Left ventricle myocardium inferior (tissue), 1 donor: ENCODE measurements around the gene FAM171A1. TPM values are rescaled to one million over a fixed set of nuclear protein-coding genes. Genes with fewer than 3 reads are reported as not detected.

ENCODE experiments used
- DNase-seq: peaks from one replicate; pipeline ENCODE4 v3.0.0-alpha.2; 2020
- H3K27ac ChIP-seq: fragments of 200-600 bp; replicated peaks from 2 replicates; pipeline ENCODE4 v1.8.0; 2021
- H3K27me3 ChIP-seq: fragments of 200-600 bp; 2 replicates; pipeline ENCODE4 v1.8.0; 2021; ENCODE audit warnings: low read depth
- H3K36me3 ChIP-seq: fragments of 200-600 bp; 2 replicates; pipeline ENCODE4 v1.8.0; 2021
- H3K4me1 ChIP-seq: fragments of 200-600 bp; 2 replicates; pipeline ENCODE4 v1.8.0; 2021
- H3K4me3 ChIP-seq: fragments of 200-600 bp; 2 replicates; pipeline ENCODE4 v1.8.0; 2021; ENCODE audit warnings: mild to moderate bottlenecking, moderate library complexity
- H3K9me3 ChIP-seq: fragments of 200-600 bp; replicated peaks from 2 replicates; pipeline ENCODE4 v1.8.0; 2021
- intact Hi-C: fragments of 100-400 bp; cut with micrococcal nuclease; formaldehyde crosslinking; loops from one replicate; pipeline ENCODE4 v1.11.0; 2022
- total RNA-seq: library from RNA; stranded (reverse); fragmentation: NEBNext Ultra II Directional; extraction: Animal tissue kit (Norgen Biotek cat#: 25700); gene quantifications from one replicate; pipeline ENCODE4 v1.2.1, GENCODE V29; 2021
- TF ChIP-seq, protein P1 (sequence below): fragments of 200-600 bp; IDR thresholded peaks from 2 replicates; pipeline ENCODE4 v1.8.0; 2021; ENCODE audit warnings: antibody characterized with exemption, mild to moderate bottlenecking, borderline replicate concordance
- donor health status: DM: no; HTN: yes; CAD: no; lungs with severe emphysema.

FAM171A1 gene
- total RNA-seq, 1 donor from 2014 or later = 8.3 TPM

- DNase-seq = no peak
- Histone ChIP-seq H3K9me3 (no peaks in the 10 kb centered on the region), H3K4me1 (no peaks in the 10 kb centered on the region), H3K4me3 (no peak overlapping the region), H3K27me3 (no peaks in the 10 kb centered on the region), H3K27ac (peak overlapping the region; percentile 14), H3K36me3 (no peaks in the 10 kb centered on the region)
- TF ChIP-seq, protein P1, sequence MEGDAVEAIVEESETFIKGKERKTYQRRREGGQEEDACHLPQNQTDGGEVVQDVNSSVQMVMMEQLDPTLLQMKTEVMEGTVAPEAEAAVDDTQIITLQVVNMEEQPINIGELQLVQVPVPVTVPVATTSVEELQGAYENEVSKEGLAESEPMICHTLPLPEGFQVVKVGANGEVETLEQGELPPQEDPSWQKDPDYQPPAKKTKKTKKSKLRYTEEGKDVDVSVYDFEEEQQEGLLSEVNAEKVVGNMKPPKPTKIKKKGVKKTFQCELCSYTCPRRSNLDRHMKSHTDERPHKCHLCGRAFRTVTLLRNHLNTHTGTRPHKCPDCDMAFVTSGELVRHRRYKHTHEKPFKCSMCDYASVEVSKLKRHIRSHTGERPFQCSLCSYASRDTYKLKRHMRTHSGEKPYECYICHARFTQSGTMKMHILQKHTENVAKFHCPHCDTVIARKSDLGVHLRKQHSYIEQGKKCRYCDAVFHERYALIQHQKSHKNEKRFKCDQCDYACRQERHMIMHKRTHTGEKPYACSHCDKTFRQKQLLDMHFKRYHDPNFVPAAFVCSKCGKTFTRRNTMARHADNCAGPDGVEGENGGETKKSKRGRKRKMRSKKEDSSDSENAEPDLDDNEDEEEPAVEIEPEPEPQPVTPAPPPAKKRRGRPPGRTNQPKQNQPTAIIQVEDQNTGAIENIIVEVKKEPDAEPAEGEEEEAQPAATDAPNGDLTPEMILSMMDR = no peak
- intact Hi-C loops = no loop called here
Measured at GRCh38 chr10:15182540-15183207, 188.4 kb downstream of the FAM171A1 start.

DNA sequence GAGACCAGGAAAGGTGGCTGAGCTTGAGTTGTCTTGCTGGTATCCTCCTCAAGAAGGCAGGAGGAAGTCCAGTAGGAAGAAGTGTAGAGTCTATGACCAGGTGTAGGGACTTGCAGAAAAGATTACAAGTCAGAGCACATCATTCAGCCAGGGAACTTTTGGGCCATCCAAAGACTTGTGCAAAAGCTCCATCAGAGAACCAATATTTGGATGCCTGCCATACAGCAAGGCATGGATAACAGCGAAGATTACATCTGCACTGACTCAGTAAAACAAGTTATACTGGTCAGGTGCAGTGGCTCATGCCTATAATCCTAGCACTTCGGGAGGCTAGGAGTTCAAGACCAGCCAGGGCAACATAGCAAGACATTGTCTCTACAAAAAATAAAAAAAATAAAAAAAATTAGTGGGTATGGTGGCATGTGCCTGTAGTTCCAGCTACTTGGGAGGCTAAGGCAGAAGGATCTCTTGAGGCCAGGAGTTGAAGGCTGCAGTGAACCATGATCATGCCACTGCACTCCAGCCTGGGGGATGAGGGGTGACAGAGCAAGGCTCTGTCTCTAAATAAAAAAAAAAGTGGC lies 189.4 kb downstream of the FAM171A1 start:
- H3K27me3 ChIP-seq = no peaks in the 10 kb centered on the region
- intact Hi-C loops = no loop called here
- H3K9me3 ChIP-seq = no peaks in the 10 kb centered on the region
- TF ChIP-seq, protein P1 = no peak
- DNase-seq = no peak
- no peaks in the 10 kb centered on the region for H3K36me3 ChIP-seq
- no peak overlapping the region for H3K27ac ChIP-seq
- no peaks in the 10 kb centered on the region for H3K4me1 ChIP-seq
- no peak overlapping the region for H3K4me3 ChIP-seq

DNA sequence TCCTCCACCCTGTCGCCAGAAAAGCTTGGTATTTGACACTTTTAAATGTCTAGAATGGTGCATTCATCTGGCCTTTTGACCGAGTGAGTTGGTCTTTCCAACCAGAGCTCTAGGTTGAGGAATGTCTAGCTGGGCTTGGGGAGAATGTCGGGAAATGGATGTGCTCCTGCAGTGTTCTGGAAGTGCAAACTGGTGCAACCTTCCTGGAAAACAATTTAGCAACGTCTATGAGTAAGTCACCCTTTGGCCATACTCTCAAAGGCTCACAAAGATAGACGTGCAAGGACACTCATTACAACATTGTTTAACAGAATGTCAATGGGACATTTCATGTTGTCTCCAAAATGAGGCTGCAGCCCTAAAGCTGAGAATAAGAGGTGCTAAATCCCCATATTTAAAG lies 190.4 kb downstream of the FAM171A1 start:
- TF ChIP-seq, protein P1 = no peak
- Histone ChIP-seq H3K27me3 (no peaks in the 10 kb centered on the region), H3K9me3 (no peaks in the 10 kb centered on the region), H3K4me1 (no peaks in the 10 kb centered on the region), H3K36me3 (no peaks in the 10 kb centered on the region), H3K27ac (no peak overlapping the region), H3K4me3 (no peak overlapping the region)
- intact Hi-C loops = no loop called here
- no peak for DNase-seq

DNA sequence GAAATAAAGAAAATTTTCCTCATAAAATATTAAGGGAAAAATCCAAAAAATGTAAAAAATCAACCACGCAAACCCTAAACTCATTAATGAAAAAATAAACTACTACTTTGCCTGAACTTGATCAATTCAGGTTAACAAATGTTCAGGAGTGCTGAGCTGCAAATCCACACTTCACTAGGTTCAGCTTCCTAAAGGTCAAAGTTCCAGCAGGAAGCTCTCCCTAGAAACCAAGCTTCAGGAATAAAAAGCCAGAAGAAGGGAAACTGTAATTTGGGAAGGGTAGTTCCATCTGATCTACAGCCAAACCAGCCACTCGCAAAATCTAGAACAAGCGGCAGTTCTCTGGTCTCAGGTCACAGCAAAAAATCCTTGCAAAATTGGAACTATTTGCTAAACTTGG lies 194.8 kb downstream of the FAM171A1 start:
- Histone ChIP-seq H3K4me3 (no peak overlapping the region), H3K27me3 (no peaks in the 10 kb centered on the region), H3K4me1 (no peaks in the 10 kb centered on the region), H3K36me3 (no peaks in the 10 kb centered on the region), H3K27ac (no peak overlapping the region), H3K9me3 (no peaks in the 10 kb centered on the region)
- DNase-seq = no peak
- TF ChIP-seq, protein P1 = no peak
- intact Hi-C loops = no loop called here

- H3K27ac ChIP-seq = no peak overlapping the region
- intact Hi-C loops = no loop called here
- H3K27me3 ChIP-seq = no peaks in the 10 kb centered on the region
- H3K4me3 ChIP-seq = no peak overlapping the region
- no peaks in the 10 kb centered on the region for H3K36me3 ChIP-seq
- H3K4me1 ChIP-seq = peaks cover 2% of the 10 kb centered on the region
- DNase-seq = no peak
- H3K9me3 ChIP-seq = no peaks in the 10 kb centered on the region
- TF ChIP-seq, protein P1 = no peak
Measured at GRCh38 chr10:15175587-15175986, 195.5 kb downstream of the FAM171A1 start.
